Measurements from ENCODE around the gene ANKRD44.

ANKRD44 gene

GRCh38 chr2:196990092-196990491 lies 320.5 kb downstream of the ANKRD44 start:
- no peak for DNase-seq (ENCODE audit: extremely low read depth, low read depth)
- TF ChIP-seq CTCF (IDR thresholded peaks at IDR 0.05; ENCODE audit: low read depth, low read length, missing control alignments): no peak
- no peak overlapping the region for H3K4me3 ChIP-seq (replicated peaks; ENCODE audit: low read depth, low read length)

GRCh38 chr2:196989496-196989895 lies 321.1 kb downstream of the ANKRD44 start:
- no peak for TF ChIP-seq CTCF (IDR thresholded peaks at IDR 0.05; ENCODE audit: low read depth, low read length, missing control alignments)
- DNase-seq (ENCODE audit: extremely low read depth, low read depth): no peak
- no peak overlapping the region for H3K4me3 ChIP-seq (replicated peaks; ENCODE audit: low read depth, low read length)

- TF ChIP-seq CTCF (IDR thresholded peaks at IDR 0.05; ENCODE audit: low read depth, low read length, missing control alignments): no peak
- DNase-seq (ENCODE audit: extremely low read depth, low read depth): no peak
- H3K4me3 ChIP-seq (replicated peaks; ENCODE audit: low read depth, low read length): no peak overlapping the region
These were observed 321.9 kb downstream of the ANKRD44 start for GRCh38 chr2:196988639-196989038.

- peak overlapping the region; percentile 22 for H3K4me3 ChIP-seq (replicated peaks; ENCODE audit: low read depth, low read length)
- TF ChIP-seq CTCF (IDR thresholded peaks at IDR 0.05; ENCODE audit: low read depth, low read length, missing control alignments): no peak
- peak; percentile 90 for DNase-seq (ENCODE audit: extremely low read depth, low read depth)
These were observed 322.8 kb downstream of the ANKRD44 start for GRCh38 chr2:196987649-196988364.

- TF ChIP-seq CTCF (IDR thresholded peaks at IDR 0.05; ENCODE audit: low read depth, low read length, missing control alignments): no peak
These were observed 323.3 kb downstream of the ANKRD44 start for GRCh38 chr2:196987298-196987648.

GRCh38 chr2:196985511-196986183 lies 324.9 kb downstream of the ANKRD44 start:
- DNase-seq (ENCODE audit: extremely low read depth, low read depth): no peak
- TF ChIP-seq CTCF (IDR thresholded peaks at IDR 0.05; ENCODE audit: low read depth, low read length, missing control alignments): no peak
- H3K4me3 ChIP-seq (replicated peaks; ENCODE audit: low read depth, low read length): no peak overlapping the region

More at GRCh38 chr2:196987298-196987648, 323.3 kb downstream of the ANKRD44 start:
- no peak for DNase-seq (ENCODE audit: extremely low read depth, low read depth)
- H3K4me3 ChIP-seq (replicated peaks; ENCODE audit: low read depth, low read length): peak overlapping the region; percentile 22; the same call in 1 of the 2 replicates

Measured in HFF-Myc (cell line).